Activated naive CD4-positive, alpha-beta T cell treated with anti-CD3 and anti-CD28 coated beads, Interleukin-2, amount 10 ng/mL, durations not matched to agents 7 days and 5 days (primary cell): Measurements from ENCODE around the gene IGF2R.
"Not testable (repeated sequence)": the region's sequence is repeated elsewhere in the genome, so short reads cannot be mapped to it uniquely, and the experiment has no call there.

Experiments used
- CTCF ChIA-PET: fragments of 350-600 bp; sonication (Branson Sonifier 250); formaldehyde crosslinking; loops from one replicate; lab custom pipeline; 2021; ENCODE audit warnings: antibody characterized with exemption; lab: Charles Lee
- DNase-seq: peaks from one replicate; pipeline ENCODE4 v3.0.0-alpha.2; 2020
- H3K27ac Mint-ChIP-seq: one replicate; pipeline ENCODE4 v1.8.0; 2021; ENCODE audit warnings: mild to moderate bottlenecking, moderate library complexity, mixed read lengths
- H3K27me3 Mint-ChIP-seq: one replicate; pipeline ENCODE4 v1.8.0; 2021; ENCODE audit warnings: mild to moderate bottlenecking, mixed read lengths
- H3K36me3 Mint-ChIP-seq: one replicate; pipeline ENCODE4 v1.8.0; 2021; ENCODE audit warnings: mixed read lengths
- H3K4me1 Mint-ChIP-seq: one replicate; pipeline ENCODE4 v1.8.0; 2021; ENCODE audit warnings: mixed read lengths
- H3K4me3 Mint-ChIP-seq: one replicate; pipeline ENCODE4 v1.8.0; 2021; ENCODE audit warnings: mild to moderate bottlenecking, moderate library complexity, mixed read lengths
- H3K9me3 Mint-ChIP-seq: one replicate; pipeline ENCODE4 v1.8.0; 2021; ENCODE audit warnings: mixed read lengths

The IGF2R gene

DNA sequence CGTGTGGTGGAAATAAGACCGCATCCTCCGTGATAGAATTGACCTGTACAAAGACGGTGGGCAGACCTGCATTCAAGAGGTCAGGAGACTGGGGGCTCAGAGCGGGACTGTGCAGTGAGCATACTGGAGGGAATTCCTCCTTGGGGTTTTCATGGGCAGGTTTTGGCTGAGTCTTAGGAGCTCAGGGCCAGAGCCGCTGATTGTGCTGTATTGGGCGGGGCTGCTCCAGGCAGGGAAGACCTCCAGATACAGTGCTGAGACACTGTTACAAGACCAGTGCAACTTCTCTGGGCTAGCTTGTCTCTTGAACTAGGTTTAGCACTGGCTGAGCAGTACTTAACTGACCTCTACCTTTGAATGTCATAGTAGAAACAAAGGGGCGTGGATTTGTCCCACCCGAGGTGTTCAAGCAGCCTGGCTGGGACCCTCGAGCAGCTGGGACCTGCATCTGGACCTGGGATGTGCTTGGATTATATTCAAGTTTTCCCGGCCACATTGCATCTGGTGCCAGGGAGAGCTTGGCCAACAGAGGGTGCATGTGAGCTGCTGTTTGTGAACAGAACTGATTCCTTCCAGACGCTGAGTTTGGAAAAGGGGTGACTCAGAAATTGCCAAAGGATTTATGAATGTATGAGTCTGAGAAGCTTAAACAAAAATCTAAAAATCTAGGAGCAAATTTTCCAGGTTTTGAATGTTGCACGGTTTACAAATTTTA is 119.3 kb downstream of the IGF2R start:
- Mint-ChIP-seq H3K27me3 (no peaks in the 10 kb centered on the region), H3K36me3 (peaks cover 67% of the 10 kb centered on the region), H3K4me3 (no peak overlapping the region), H3K4me1 (peaks cover 11% of the 10 kb centered on the region), H3K9me3 (no peaks in the 10 kb centered on the region), H3K27ac (no peak overlapping the region)
- CTCF ChIA-PET = interaction anchor here (1.2 to 1.5 kb wide), 5 partner anchors 11 to 432 kb away, joined by 3 to 6 read pairs (median 3); no protein-coding TSS in a partner anchor
- no peak for DNase-seq

GRCh38 chr6:160088784-160089533 is 120.1 kb downstream of the IGF2R start:
- no peak for DNase-seq
- Mint-ChIP-seq H3K4me3 (no peak overlapping the region), H3K27ac (no peak overlapping the region), H3K9me3 (no peaks in the 10 kb centered on the region), H3K4me1 (peaks cover 11% of the 10 kb centered on the region), H3K27me3 (no peaks in the 10 kb centered on the region), H3K36me3 (peaks cover 67% of the 10 kb centered on the region)
- CTCF ChIA-PET = interaction anchor here (1.2 to 1.5 kb wide), 5 partner anchors 10 to 431 kb away, joined by 3 to 6 read pairs (median 3); no protein-coding TSS in a partner anchor

GRCh38 chr6:160089534-160089897 is 120.6 kb downstream of the IGF2R start:
- H3K36me3 Mint-ChIP-seq = peaks cover 67% of the 10 kb centered on the region
- CTCF ChIA-PET = interaction anchor here (1.2 to 1.5 kb wide), 3 partner anchors 9 to 226 kb away, joined by 3 to 6 read pairs (median 3); no protein-coding TSS in a partner anchor
- no peak overlapping the region for H3K4me3 Mint-ChIP-seq
- no peak for DNase-seq
- H3K27ac Mint-ChIP-seq = no peak overlapping the region
- no peaks in the 10 kb centered on the region for H3K27me3 Mint-ChIP-seq
- H3K4me1 Mint-ChIP-seq = peaks cover 11% of the 10 kb centered on the region
- no peaks in the 10 kb centered on the region for H3K9me3 Mint-ChIP-seq

DNA sequence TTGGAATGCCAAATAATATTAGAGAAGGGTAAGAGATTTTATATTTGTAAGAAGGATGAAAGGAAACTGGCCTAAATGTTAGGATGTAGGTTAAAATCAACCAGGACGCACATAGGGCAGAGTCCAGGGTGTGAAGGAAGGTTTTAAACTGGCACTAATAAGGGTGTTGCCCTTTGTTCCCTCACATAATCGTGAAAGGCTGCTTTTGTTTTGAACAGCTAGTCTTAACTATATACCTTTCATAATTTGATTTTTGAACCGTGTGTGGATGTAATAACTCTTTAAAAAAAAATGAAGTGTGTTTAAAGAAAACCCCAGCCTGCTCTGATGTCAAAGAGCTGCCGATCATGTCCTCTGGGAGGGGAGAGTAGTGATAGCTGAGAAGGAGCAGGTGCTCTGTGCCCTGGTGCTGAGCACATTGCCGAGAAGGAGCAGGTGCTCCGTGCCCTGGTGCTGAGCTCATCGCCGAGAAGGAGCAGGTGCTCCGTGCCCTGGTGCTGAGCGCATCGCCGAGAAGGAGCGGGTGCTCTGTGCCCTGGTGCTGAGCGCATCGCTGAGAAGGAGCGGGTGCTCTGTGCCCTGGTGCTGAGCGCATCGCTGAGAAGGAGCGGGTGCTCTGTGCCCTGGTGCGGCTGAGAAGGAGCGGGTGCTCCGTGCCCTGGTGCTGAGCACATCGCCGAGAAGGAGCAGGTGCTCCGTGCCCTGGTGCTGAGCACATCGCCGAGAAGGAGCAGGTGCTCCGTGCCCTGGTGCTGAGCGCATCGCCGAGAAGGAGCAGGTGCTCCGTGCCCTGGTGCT is 121.8 kb downstream of the IGF2R start:
- H3K4me3 Mint-ChIP-seq, DNase-seq, H3K27ac Mint-ChIP-seq, H3K27me3 Mint-ChIP-seq, H3K9me3 Mint-ChIP-seq, H3K4me1 Mint-ChIP-seq, CTCF ChIA-PET: not testable (repeated sequence)
- peaks cover 63% of the 10 kb centered on the region for H3K36me3 Mint-ChIP-seq

- H3K4me3 Mint-ChIP-seq, H3K27ac Mint-ChIP-seq, H3K27me3 Mint-ChIP-seq, H3K9me3 Mint-ChIP-seq, DNase-seq, CTCF ChIA-PET, H3K4me1 Mint-ChIP-seq: not testable (repeated sequence)
- H3K36me3 Mint-ChIP-seq = peaks cover 63% of the 10 kb centered on the region
These were observed 123.3 kb downstream of the IGF2R start for GRCh38 chr6:160092176-160092575.

GRCh38 chr6:160092602-160093001 is 123.7 kb downstream of the IGF2R start:
- DNase-seq = no peak
- CTCF ChIA-PET = no interaction called here
- Mint-ChIP-seq H3K4me1 (no peaks in the 10 kb centered on the region), H3K27me3 (no peaks in the 10 kb centered on the region), H3K9me3 (no peaks in the 10 kb centered on the region), H3K27ac (no peak overlapping the region), H3K36me3 (peaks cover 64% of the 10 kb centered on the region), H3K4me3 (no peak overlapping the region)

DNA sequence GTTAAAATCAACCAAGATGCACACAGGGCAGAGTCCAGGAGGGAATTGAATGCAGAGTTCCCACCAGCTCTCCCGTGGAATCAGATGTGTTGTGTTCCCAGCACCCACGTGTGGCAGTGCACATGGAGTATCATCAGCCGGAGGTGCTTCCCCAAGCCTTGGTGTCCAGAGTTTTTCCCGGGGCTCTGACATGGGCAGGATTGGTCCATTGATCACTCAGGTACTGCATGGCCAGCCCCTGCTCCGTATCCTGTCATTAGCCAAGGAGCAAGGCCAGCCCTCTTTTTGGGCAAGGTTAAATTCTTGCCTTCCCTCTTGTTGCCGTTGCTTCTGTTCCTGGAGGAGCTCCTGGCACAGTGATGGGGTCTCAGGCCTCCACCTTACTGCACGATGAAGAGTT is 124.2 kb downstream of the IGF2R start:
- no peak for DNase-seq
- CTCF ChIA-PET = no interaction called here
- H3K27me3 Mint-ChIP-seq = no peaks in the 10 kb centered on the region
- H3K27ac Mint-ChIP-seq = no peak overlapping the region
- H3K4me1 Mint-ChIP-seq = no peaks in the 10 kb centered on the region
- H3K36me3 Mint-ChIP-seq = peaks cover 67% of the 10 kb centered on the region
- no peaks in the 10 kb centered on the region for H3K9me3 Mint-ChIP-seq
- H3K4me3 Mint-ChIP-seq = no peak overlapping the region

- CTCF ChIA-PET = no interaction called here
- no peak for DNase-seq
- H3K27me3 Mint-ChIP-seq = no peaks in the 10 kb centered on the region
- H3K27ac Mint-ChIP-seq = peak overlapping the region; percentile 20
- H3K4me3 Mint-ChIP-seq = no peak overlapping the region
- H3K36me3 Mint-ChIP-seq = peaks cover 67% of the 10 kb centered on the region
- peaks cover 2% of the 10 kb centered on the region for H3K4me1 Mint-ChIP-seq
- H3K9me3 Mint-ChIP-seq = no peaks in the 10 kb centered on the region
These were observed 125.1 kb downstream of the IGF2R start for GRCh38 chr6:160093946-160094345.

DNA sequence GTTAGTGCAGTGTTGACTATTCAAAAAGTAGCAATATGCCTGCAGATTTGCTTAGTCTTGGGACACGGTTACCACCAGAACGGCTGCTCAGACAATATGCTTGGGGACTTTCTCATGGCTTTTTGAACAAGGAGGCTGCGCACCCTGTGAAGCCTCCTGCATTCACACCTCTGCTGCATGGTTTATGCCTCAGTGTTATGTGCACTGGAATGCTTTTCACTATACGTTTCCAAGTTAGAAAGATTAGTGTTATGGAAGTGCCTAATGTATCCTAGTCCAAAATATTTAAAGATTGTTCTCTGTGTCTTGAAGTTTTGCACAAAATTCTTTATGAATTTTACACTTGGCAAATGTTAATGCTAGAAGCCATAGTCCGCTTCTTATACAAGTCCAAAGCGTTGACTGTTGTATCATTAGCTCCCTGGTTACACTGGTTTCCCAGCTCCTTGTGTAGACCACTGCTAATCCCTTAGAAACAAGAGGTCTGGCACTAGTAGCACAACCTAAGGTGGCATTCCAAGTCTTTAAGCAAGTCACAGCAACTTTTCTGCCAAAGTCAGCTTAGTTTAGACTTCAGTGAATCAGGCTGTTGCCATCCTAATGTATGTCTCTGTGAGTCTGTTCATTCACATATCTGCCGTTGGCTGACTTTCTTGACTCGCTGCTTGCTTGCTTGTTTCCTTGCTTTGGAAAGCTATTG is 126.4 kb downstream of the IGF2R start:
- DNase-seq = no peak
- H3K27ac Mint-ChIP-seq = no peak overlapping the region
- H3K36me3 Mint-ChIP-seq = peaks cover 61% of the 10 kb centered on the region
- no peak overlapping the region for H3K4me3 Mint-ChIP-seq
- H3K9me3 Mint-ChIP-seq = no peaks in the 10 kb centered on the region
- CTCF ChIA-PET = no interaction called here
- peaks cover 14% of the 10 kb centered on the region for H3K4me1 Mint-ChIP-seq
- no peaks in the 10 kb centered on the region for H3K27me3 Mint-ChIP-seq

DNA sequence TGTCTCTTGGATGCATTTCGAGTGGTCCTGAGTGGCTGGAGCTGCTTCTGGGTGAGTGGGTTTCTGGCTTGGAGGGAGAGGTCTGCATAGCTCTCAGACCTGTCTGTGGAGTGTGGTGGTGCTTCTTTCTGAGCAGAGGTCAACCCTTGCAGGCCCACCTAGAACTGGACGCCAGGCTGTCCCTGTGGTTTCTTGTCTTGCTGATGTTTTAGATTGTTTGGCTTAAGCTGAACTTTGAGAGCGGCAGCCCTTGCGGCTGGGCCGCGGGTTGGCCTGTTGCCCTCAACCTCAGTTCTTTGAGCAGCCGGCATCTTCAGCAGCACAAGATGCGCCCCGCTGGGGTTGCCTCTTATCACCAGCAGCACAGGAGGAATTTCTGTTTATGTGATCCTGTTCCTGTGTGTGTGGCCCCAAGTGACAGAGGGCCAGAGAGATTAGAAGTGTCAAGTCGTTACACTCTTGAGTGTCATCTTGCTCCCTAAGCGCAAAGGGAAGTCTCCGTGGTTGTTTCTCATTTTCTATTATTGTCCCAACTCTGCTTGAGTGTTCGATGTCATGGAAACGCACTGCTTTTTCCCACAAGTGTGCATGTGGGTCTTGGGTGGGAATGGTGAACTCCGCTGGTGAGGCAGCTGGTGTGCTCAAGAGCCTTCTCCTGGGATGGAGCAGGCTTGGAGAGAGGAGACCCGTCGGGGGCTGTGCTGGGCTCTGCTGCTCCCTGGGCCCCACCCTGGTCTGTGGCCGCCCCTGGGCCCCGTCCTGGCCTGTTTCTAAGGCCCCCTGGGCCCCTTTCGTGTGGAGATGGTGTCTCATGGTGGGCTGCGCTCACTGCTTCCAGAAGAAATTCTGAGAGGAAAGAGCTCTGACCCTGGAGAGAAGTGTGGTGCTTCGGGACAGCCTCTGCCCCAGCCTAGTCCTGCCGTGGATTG is 132.7 kb downstream of the IGF2R start:
- Mint-ChIP-seq H3K36me3 (peaks cover 58% of the 10 kb centered on the region), H3K9me3 (no peaks in the 10 kb centered on the region), H3K27me3 (no peaks in the 10 kb centered on the region), H3K4me3 (no peak overlapping the region), H3K27ac (peak overlapping the region; percentile 64), H3K4me1 (peaks cover 29% of the 10 kb centered on the region)
- DNase-seq = no peak
- CTCF ChIA-PET = interaction anchor here (2.2 kb wide), 1 partner anchor 237 kb away, joined by 6 read pairs; no protein-coding TSS in a partner anchor

GRCh38 chr6:160102399-160102798 is 133.5 kb downstream of the IGF2R start:
- Mint-ChIP-seq H3K36me3 (peaks cover 55% of the 10 kb centered on the region), H3K9me3 (no peaks in the 10 kb centered on the region), H3K27me3 (no peaks in the 10 kb centered on the region), H3K4me1 (peaks cover 29% of the 10 kb centered on the region), H3K27ac (no peak overlapping the region), H3K4me3 (no peak overlapping the region)
- CTCF ChIA-PET = interaction anchor here (2.2 kb wide), 1 partner anchor 238 kb away, joined by 6 read pairs; no protein-coding TSS in a partner anchor
- DNase-seq = no peak

- Mint-ChIP-seq H3K4me3 (no peak overlapping the region), H3K27ac (peak overlapping the region; percentile 37), H3K27me3 (no peaks in the 10 kb centered on the region), H3K36me3 (peaks cover 51% of the 10 kb centered on the region), H3K4me1 (peaks cover 31% of the 10 kb centered on the region), H3K9me3 (no peaks in the 10 kb centered on the region)
- peak; percentile 50 for DNase-seq
- CTCF ChIA-PET = interaction anchor here (2.2 kb wide), 1 partner anchor 239 kb away, joined by 6 read pairs; no protein-coding TSS in a partner anchor
These were observed 134.3 kb downstream of the IGF2R start for GRCh38 chr6:160102956-160103824.
